NOMO-1 treated with DMSO at 0.1 percent for 48 hours (cell line): ENCODE results near the gene CAMTA1.

Source experiments
- DNase-seq: peaks from one replicate; lab custom pipeline; 2025; ENCODE audit not compliant: unreplicated experiment; lab: John Stamatoyannopoulos, UW

The CAMTA1 gene

DNA sequence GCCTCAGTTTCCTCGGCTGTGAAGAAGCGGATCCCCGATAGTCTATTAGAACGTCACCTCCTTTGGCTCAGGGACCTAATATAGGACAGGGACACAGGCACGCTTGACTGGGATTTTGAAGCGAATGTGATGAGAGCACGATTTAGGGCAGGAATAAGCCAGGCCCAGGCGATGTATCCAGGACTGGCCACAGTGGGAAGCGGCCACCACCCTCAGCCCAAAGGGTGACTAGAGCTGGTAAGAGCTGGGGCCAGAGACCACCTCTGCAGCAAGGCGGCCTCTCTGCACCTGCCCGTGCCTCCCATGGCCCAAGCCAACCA lies 885.9 kb downstream of the CAMTA1 start:
- no peak for DNase-seq

DNA sequence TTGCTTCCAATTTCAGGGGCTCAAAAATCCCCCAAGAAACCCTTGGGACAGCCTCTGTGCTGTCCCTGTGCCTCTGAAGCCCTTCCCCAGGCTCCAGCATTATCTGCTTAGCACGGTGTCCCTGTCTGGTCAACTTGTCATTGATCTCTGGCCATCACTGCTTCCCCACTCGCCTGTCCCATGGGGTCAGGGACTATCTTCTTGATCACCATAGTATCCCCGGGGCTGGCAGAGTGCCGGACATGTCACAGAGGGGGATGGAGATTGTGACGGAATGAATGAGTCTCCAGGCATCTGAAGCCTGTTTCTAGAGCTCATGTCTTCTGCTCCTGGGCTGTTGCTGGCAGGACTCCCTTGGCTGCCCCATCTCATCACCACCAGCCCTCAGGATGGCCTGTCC lies 886.4 kb downstream of the CAMTA1 start:
- DNase-seq = no peak

DNA sequence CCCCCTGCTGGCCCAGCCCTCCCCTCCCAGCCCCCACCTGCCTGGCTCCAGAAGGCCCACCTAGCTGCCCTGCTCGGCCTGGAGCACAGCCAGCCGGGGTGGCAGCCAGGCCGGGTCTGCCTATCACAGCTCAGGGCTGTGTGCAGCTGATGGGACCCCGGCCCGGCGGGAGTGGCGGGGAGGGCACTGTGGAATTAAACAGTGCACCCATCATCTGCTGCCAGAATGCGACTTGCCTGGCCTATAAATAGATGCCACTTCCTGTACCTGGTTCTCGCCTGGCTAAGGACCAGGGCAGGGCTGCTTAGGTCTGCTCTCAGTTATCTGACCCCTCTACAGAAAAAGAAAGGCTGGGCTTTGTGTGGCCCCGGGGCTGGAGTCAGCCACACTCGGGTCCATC lies 887.6 kb downstream of the CAMTA1 start:
- no peak for DNase-seq

DNA sequence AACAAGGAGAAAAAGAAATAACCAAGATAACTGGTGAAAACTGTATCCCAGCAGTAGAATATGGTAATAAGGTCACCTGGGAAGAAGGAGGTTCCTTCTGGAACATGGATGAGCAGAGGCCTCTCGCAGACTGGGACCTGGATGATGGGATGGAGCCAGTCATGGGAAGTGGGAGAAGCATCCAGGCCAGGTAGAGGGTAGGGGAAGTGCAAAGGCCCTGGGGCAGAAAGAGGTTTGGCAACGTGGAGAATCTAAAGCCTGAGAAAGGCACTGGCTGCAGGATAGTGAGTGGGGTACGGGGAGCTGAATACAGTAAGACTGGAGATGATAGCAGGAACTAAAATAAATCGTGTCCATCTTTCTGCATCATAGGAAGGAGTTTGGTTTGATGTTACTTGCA lies 889.7 kb downstream of the CAMTA1 start:
- DNase-seq = no peak

DNA sequence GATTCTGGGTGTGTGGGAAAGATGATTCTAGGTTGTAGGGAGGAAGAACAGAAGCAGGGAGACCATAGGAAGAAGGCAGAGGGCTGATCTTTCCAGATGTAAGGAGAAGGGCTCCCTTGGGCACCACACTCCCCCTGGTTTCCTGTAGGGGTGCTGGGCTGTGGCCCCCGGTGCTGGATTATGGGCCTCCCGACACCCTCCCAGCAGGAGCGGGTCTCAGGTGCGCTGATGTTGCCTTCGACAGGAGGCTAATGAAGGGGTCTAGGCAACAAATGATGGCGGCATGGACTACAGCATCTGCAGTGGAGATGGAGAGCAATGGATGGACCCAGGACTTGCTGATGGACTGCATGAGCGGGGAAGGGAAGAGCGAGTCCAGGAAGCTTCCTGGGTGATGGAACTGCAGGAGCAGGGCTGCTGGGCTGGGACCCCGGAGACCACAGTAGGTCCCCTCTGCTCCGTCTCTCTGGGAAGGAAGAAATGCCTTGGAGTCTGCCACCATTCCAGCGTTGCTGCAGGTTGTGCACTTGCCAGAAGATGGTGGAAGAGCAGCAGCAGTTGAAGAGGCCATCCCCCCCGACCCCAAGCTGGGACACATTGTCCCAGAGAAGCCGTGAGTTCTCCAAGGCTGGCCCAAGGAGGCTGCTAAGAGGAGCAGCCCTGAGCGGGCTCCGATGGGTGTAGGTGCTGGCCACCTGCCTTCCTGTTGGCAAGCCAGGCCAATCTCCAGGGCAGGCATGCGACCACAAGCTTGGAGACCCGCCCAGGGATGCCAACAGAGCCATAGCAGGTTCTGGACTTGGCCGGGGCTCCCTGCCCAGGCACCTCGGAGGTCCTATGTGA lies 890.4 kb downstream of the CAMTA1 start:
- DNase-seq = no peak

DNA sequence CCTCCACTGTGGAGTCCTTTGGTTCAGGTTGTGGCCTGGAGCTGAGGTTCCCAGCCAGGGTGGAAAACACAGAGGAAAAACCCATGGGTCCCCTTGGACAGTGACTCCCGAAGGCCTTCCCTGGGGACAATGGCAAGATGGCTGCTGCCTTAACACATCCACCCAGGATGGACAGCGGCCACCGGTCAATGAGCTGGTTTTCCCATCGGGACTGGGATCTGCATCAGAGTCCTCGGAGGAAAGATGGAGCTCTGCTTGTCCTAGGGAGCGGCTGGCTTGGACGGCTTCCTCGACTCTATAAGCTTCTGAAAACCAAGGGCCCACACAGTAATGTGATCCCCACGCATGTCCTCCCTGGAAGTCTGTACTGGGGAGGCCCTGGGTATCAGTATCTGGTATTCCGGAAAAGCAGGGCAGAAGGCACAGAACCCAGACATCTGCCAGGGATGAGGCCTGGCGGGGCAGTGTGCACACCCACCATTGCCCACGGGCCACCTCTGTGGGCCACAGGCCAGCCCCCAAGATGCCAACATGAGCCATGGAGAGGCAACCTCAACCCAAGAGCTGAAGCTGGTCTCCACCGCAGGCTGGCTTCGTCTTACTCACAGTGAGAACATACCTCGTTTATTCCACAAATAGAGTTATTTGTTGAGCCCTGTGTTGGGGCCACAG lies 891.2 kb downstream of the CAMTA1 start:
- no peak for DNase-seq

DNA sequence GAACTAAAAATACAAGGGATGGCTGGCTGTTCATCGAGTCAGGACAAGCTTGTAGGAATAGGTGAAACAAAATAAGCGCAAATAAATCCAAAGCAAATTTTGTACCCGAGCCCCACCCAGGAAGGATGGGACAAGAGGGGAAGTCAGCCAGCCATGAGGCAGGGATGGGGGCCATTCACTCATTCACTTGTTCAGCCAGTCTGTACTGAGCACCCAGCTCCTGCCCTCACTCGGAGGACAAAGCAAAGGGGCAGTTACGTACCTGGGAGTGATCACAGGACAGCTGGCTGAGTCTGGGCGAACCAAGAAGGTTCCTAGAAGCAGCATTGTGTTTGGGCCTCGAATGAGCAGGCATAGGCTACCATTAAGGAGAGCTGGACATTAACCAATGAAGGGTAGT lies 891.9 kb downstream of the CAMTA1 start:
- DNase-seq = no peak

DNA sequence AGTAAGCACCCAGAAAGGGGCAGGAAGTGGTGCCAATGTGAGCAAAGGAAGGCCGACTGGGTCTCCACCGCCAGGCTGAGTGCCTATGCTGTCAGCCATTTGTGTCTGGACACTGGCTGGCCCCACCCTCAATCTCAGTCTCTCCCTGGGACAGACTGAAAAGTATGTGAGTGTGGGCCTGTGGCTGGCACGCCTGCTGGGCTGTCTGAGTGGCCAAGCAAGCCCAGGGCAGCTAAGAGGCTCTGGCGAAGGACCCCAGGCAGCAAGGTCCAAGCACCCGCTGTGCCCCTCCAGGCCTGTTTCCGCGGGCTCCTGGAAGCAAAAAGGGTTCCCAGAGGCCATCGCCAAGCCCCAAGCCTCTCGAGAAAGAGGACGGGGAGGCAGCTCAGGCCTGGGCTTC lies 892.6 kb downstream of the CAMTA1 start:
- no peak for DNase-seq

DNA sequence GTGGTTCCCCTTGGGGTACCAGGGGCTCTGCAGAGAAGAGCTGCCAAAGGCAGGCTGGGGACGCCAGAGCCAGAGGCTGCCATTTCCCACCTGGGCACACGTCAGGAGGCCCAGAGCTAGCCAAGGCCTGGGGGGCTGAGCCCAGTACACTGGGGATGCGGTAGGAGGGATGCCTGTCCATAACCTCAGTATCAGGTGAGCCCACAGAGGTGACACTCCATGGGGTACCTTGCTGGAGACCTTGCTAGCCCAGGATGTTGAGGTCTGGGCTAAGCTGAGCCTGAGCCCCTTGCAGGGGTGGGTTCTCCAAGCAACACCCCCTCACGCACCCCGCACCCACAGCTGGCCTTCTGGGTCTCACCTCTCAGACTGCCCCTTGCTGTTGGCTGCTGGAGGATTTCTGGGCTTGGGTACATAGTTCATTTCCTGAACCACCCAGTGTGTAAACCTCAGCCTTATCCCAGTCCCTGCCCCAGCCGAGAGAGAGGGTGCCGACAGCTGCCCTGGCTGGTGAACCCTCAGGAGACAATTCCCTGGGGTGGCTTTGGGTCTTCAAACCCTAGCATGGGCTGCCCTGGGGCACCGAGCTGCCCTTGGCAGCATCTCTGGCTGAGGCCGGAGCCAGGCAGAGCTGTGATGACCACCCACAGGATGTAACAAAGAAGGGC lies 893.4 kb downstream of the CAMTA1 start:
- DNase-seq = no peak

DNA sequence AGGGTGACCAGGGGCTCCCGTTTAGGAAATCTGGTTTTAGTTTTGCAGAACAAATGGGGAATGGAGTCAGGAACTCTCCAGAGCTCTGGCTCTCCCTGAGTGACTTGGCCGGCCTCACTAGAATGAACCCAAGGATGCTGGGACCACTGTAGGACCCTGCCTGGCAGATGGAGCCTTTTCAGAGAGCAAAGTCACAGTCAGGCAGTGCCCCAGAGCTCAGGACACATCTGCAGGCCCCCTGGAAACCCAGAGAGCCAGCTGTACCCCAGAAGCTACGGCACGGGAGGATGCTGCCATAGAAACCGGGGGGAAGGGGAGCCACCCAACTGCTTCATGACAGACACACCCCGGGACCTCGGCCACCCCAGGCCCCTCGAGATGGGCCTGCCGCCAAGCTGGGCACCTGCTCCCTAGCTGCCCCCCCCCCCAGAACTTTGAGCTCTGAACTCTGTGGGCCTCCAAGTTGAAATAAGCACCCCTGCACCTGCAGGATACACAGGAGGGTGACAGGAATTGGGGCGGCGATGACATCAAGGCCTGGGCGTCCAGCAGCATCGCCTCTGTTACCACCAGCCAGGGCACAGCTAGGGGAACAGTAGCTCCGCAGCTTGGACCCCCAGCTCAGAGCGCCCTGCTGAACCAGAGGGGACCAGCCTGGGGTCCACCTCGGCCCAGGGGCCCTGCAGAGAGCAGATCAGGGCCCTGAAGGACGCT lies 894.1 kb downstream of the CAMTA1 start:
- no peak for DNase-seq

DNA sequence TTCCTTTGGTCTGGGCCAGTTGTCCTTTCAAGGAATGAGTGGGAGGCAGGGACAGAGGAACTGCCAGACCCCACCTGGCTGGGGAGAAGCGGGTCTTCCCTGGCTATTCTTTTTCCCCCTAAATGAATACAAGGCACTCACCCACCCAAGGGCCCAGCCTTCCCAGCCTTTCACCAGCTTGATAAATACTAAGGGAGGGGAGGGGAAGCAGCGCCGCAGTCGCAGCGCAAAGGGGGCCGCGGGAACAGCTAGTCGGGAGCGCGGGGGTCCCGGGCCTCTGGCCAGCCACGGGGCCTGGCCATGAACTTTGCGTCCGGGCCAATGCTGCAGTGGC lies 894.6 kb downstream of the CAMTA1 start:
- no peak for DNase-seq

DNA sequence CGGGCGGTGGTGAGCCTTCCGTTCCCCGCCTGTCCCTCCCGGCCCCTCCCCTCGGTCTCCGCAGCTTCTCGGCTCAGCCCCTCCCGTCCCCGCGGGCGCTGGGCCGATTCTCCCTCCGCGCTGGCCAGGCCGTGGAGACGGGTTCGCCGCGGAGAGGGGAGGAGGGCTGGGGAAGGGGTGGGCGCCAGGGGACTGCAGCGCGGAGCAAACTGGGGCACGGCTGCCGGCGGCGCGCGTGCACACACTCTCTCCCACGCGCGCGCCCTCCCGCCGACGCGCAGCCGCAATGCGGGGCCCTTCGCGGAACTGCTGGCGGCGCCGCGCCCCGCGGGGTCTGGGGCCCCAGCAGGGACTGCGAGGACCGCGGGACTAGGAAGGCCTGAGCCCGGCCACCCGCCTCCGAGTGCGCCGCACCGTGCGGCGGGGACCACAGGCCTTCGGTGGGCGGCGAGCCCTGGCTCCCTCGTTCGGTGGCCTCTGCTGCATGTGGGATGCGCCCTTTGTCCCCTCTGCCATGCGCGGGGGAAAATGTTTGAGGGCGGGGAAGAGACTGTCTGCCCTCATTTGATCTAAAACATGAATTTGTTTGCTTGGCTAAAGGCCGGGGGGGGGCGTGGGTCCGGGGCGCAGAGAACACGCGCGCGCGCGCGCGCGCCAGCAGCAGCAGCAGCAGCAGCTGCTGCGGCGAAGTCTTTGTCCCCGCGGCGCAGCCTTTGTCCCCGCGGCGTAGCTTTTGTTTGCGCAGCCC lies 895.1 kb downstream of the CAMTA1 start:
- DNase-seq = no peak

DNA sequence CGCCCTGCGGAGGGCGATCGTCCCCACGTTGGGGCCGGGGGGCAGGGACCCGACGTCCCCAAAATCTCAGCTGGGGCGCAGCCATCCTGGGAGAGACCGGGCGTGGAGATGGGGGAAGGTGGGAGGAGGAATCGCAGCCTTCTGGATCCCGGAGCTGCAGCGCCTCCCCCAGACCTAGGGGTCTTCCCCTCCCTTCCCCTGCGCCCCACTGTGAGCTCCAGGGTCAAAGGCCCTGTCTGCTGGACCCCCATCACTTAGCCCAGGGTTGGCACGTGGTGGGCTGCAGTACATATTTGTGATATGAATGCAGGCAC lies 895.7 kb downstream of the CAMTA1 start:
- DNase-seq = no peak

DNA sequence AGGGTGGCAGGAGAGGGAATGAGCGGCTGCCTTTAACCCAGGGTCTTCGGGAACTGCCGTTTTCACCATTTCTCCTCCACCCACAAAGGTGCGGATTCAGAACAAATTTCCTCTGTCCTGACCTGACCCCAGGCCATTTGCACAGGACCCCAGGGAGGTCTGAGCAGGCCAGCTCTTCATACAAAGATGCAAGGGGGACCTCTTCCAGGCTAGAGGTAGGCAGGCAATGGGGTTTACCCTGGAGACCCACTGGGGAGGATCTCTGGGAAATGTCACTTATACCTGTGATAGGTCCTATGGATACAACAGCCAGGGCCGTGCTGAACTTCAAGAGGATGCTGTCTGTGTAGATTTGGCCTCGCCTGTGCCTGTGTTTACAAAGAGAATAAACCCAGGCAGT lies 896.1 kb downstream of the CAMTA1 start:
- DNase-seq = no peak

DNA sequence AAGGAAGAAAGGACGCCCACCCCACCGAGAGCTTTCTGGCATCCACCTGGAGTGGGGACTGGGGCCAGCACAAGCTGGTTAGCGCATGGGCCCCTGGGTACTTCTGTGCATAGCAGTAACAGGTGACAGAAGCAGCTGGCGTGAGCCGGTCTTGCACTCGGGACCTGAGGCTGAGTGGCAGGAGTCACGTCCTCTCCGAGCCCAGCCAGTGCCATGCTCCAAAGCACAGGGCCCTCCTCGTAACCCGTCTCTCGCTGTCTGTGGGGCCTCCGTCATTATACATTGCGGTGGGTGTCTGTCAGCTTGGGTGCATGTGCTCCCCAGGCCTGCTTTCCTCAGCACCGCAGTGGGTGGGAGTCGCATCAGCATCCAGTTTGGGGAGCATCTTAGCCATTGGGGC lies 898.3 kb downstream of the CAMTA1 start:
- no peak for DNase-seq

DNA sequence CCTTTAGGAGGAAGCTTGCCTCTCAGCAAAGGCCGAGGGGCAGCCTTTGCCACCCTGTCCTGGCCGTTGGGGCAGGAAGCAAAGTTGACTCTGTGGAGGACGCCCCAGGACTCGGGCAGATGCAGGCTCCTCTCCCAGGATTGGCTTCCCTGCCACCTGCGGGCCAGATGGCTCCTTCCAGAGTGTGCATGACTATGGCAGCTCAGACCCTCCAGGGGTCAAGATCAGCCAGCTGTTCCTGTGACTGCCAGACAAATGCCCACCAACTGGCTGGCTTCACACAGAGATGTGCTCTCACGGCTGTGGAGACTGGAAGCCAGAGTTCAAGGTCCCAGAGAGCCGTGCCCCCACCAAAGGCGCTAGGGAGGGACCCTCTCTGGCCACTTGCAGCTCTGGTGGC lies 898.9 kb downstream of the CAMTA1 start:
- DNase-seq = no peak

DNA sequence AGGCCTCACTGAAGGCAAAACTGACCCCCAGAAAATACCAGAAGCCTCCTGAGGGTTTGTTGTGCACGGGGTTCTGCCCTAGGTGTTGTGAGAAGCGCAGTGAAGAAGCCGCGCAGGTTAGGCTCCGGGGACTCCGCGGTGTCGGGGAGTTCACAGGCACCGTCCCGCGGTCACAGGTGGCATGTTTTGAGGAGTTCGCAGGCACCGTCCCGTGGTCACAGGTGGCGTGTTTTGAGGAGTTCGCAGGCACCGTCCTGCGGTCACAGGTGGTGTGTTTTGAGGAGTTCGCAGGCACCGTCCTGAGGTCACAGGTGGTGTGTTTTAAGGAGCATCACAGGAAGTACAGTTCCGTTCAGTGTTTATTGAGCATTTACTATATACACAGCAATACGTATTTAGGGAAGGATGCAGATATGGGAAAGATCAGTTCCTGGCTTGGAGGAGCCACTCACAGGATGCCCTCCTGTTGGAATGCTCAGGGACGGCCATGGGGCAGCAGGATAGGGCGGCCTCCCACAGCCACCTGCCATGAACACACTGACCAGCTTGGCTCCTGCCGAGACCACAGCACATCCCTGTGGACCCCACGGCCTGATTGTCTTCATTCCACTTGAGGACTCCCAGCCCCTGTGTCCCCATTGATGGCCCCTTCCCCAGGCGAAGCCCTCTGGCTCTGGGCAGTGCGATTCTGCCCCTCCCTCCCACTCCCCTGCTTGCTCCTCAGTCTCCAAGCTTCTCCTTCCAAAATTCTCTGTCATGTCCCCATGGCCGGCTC lies 899.8 kb downstream of the CAMTA1 start:
- DNase-seq = no peak

DNA sequence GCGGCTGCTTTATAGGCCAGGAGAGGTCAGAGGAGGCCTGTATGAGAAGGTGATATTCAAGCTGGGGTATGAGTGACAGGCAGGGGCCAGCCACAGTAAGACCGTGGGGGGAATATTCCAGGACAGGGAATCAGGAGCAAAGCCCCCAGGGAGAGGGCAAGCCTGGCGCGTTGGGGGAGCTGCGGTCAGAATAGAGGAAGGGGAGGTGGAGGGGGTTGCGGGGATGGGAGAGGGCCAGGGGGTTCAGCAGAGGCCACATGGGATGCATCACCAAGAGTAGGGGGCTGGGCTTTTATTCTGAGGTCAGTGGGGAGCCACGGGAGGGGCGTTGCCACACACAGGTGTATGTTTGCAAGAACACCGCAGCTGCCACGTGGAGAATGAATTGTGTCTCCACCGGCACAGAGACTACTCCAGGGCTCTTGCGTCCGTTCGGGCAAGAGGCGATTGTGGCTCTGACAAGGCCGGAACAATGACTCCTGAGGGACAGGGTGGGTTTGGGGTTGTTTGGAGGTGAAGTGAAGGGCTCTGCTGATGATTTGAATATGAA lies 901.1 kb downstream of the CAMTA1 start:
- no peak for DNase-seq

DNA sequence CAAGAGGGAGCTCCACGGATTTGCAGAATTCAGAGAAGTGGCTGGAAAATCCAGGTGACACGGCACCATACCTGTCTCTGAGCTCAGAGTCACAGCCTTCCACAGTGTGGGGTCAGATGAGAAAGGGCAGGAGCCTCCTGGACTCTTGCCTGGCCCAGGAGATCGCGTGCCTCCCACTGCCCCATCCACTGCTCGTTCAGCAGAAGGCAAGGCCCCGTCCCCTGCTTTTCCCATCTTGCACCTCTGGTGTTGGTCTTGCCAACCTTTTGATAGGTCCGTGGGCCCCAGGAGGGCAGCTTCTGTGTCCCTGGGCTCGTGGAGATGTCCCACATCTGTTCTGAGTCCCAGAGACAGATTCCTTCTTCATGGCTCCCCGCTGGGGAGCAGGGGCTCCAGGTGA lies 902.2 kb downstream of the CAMTA1 start:
- DNase-seq = no peak

DNA sequence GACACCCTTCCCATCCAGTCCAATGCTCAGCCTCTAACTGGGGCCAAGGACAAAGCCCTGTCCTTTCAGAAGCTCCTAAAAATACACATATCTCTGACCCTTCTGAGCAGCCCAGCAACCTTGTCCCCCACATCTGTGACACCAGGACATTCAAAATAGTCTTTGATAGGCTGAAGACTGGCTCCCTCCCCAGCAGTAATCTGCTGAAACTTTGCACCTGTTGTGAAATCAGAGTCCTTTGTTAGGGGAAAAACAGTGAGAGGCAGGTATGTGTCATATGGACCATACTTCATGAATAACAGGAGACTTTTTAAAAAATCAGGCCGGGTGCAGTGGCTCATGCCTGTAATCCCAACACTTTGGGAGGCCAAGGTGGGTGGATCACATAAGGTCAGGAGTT lies 903.4 kb downstream of the CAMTA1 start:
- no peak for DNase-seq
